ENCODE measurements around the gene SH3BP4. TPM values are rescaled to one million over a fixed set of nuclear protein-coding genes. Genes with fewer than 3 reads are reported as not detected.

SH3BP4 gene
- polyA plus RNA-seq, 4 donors = 41.0 to 46.8 (median 44.1) TPM

- no peak for DNase-seq (ENCODE audit: low read depth in 4 of 4, low spot score in 3 of 4)
Observed at GRCh38 chr2:235032949-235033348, 81.1 kb downstream of the SH3BP4 start.

GRCh38 chr2:235034265-235035118 lies 82.7 kb downstream of the SH3BP4 start:
- DNase-seq (ENCODE audit: low read depth in 4 of 4, low spot score in 3 of 4) = no peak

GRCh38 chr2:235037604-235038166 lies 85.9 kb downstream of the SH3BP4 start:
- DNase-seq (ENCODE audit: low read depth in 4 of 4, low spot score in 3 of 4) = no peak

GRCh38 chr2:235041221-235041917 lies 89.6 kb downstream of the SH3BP4 start:
- no peak for DNase-seq (ENCODE audit: low read depth in 4 of 4, low spot score in 3 of 4)

GRCh38 chr2:235041918-235042575 lies 90.2 kb downstream of the SH3BP4 start:
- no peak for DNase-seq (ENCODE audit: low read depth in 4 of 4, low spot score in 3 of 4)

- no peak for DNase-seq (ENCODE audit: low read depth in 4 of 4, low spot score in 3 of 4)
Observed at GRCh38 chr2:235042576-235043515, 91.0 kb downstream of the SH3BP4 start.

GRCh38 chr2:235043762-235044500 lies 92.1 kb downstream of the SH3BP4 start:
- no peak for DNase-seq (ENCODE audit: low read depth in 4 of 4, low spot score in 3 of 4)

GRCh38 chr2:235044501-235045271 lies 92.9 kb downstream of the SH3BP4 start:
- DNase-seq (ENCODE audit: low read depth in 4 of 4, low spot score in 3 of 4) = no peak

- no peak for DNase-seq (ENCODE audit: low read depth in 4 of 4, low spot score in 3 of 4)
Observed at GRCh38 chr2:235045336-235045972, 93.6 kb downstream of the SH3BP4 start.

GRCh38 chr2:235045973-235046343 lies 94.1 kb downstream of the SH3BP4 start:
- no peak for DNase-seq (ENCODE audit: low read depth in 4 of 4, low spot score in 3 of 4)

- no peak for DNase-seq (ENCODE audit: low read depth in 4 of 4, low spot score in 3 of 4)
Observed at GRCh38 chr2:235046589-235046988, 94.8 kb downstream of the SH3BP4 start.

- DNase-seq (ENCODE audit: low read depth in 4 of 4, low spot score in 3 of 4) = no peak
Observed at GRCh38 chr2:235047171-235048160, 95.6 kb downstream of the SH3BP4 start.

GRCh38 chr2:235048549-235048948 lies 96.7 kb downstream of the SH3BP4 start:
- DNase-seq (ENCODE audit: low read depth in 4 of 4, low spot score in 3 of 4) = no peak

GRCh38 chr2:235049069-235049468 lies 97.3 kb downstream of the SH3BP4 start:
- no peak for DNase-seq (ENCODE audit: low read depth in 4 of 4, low spot score in 3 of 4)

- no peak for DNase-seq (ENCODE audit: low read depth in 4 of 4, low spot score in 3 of 4)
Observed at GRCh38 chr2:235049719-235050118, 97.9 kb downstream of the SH3BP4 start.

- DNase-seq (ENCODE audit: low read depth in 4 of 4, low spot score in 3 of 4) = peak; percentile 72 to 82 (median 76)
Observed at GRCh38 chr2:235050980-235051351, 99.1 kb downstream of the SH3BP4 start.

All from right renal pelvis (tissue), 4 donors.